K562 (cell line): ENCODE measurements around the gene CCDC85B. TPM values are rescaled to one million over a fixed set of nuclear protein-coding genes. Genes with fewer than 3 reads are reported as not detected.

Source experiments
- AFF4 ChIP-seq: sonication (generic); formaldehyde crosslinking; IDR thresholded peaks from 2 replicates; pipeline ENCODE4 v1.8.0; 2023; ENCODE audit warnings: mild to moderate bottlenecking, missing genetic modification reagents
- FOXJ3 ChIP-seq: sonication (generic); formaldehyde crosslinking; IDR thresholded peaks from 2 replicates; pipeline ENCODE4 v1.4.0; 2020; ENCODE audit warnings: mild to moderate bottlenecking, missing genetic modification reagents
- ILK ChIP-seq: fragments of 450-650 bp; IDR thresholded peaks from 2 replicates; pipeline ENCODE4 v1.6.1; 2016; ENCODE audit warnings: missing genetic modification characterization, low read depth, mild to moderate bottlenecking, missing compliant biosample characterization, moderate library complexity, borderline replicate concordance
- MLLT1 ChIP-seq, 2 experiments: fragments of 450-650 bp; IDR thresholded peaks; 2 replicates each; pipeline ENCODE4 v1.6.1; 2016
- PHF21A ChIP-seq: fragments of 450-650 bp; IDR thresholded peaks from 2 replicates; pipeline ENCODE4 v1.6.1; 2017; ENCODE audit warnings: low read depth, borderline replicate concordance
- PRDM10 ChIP-seq: fragments of 450-650 bp; IDR thresholded peaks from 2 replicates; pipeline ENCODE4 v1.6.1; 2018; ENCODE audit not compliant: partially characterized antibody
- PTTG1 ChIP-seq: fragments of 450-650 bp; IDR thresholded peaks from 2 replicates; pipeline ENCODE4 v1.6.1; 2016; ENCODE audit warnings: low read depth, mild to moderate bottlenecking, missing genetic modification characterization, missing compliant biosample characterization
- PYGO2 ChIP-seq: fragments of 450-650 bp; IDR thresholded peaks from 2 replicates; pipeline ENCODE4 v1.6.1; 2016; ENCODE audit warnings: mild to moderate bottlenecking, missing genetic modification characterization, moderate library complexity, missing compliant biosample characterization
- RBFOX2 ChIP-seq: fragments of 200-400 bp; formaldehyde crosslinking; IDR thresholded peaks from 2 replicates; pipeline ENCODE4 v1.6.1; 2017; ENCODE audit warnings: low read depth, mild to moderate bottlenecking, low read length, moderate library complexity
- RBM22 ChIP-seq: fragments of 200-400 bp; formaldehyde crosslinking; IDR thresholded peaks from 2 replicates; pipeline ENCODE4 v1.6.1; 2018; ENCODE audit warnings: low read length, low read depth; ENCODE audit not compliant: poor library complexity, severe bottlenecking
- RHOXF2B ChIP-seq: fragments of 250-450 bp; sonication (Bioruptor Pico); conservative IDR thresholded peaks from 2 replicates; pipeline ENCODE4 v1.5.1; 2021
- SMARCC2 ChIP-seq: fragments of 450-650 bp; IDR thresholded peaks from 2 replicates; pipeline ENCODE4 v1.6.1; 2017; ENCODE audit warnings: antibody characterized with exemption, moderate library complexity, mild to moderate bottlenecking, low read depth
- TBL1XR1 ChIP-seq, 2 experiments: IDR thresholded peaks; 2 replicates each; pipeline ENCODE4 v1.6.1; 2012; ENCODE audit warnings: improper control_type of control experiment in 2 of 2, low read length in 2 of 2, mild to moderate bottlenecking in 1 of 2
- ZBED1 ChIP-seq: IDR thresholded peaks from 2 replicates; pipeline ENCODE4 v1.6.1; 2014
- ZBTB34 ChIP-seq: fragments of 250-450 bp; sonication (Bioruptor Pico); IDR thresholded peaks from 2 replicates; pipeline ENCODE4 v1.8.0; 2021; ENCODE audit warnings: mild to moderate bottlenecking, moderate library complexity
- polyA plus RNA-seq, 8 experiments: library from polyadenylated mRNA; depleted of rRNA in 4 of 8; stranded (reverse) in 5 of 8; unstranded in 3 of 8; fragments of >200 nt; fragmentation: Nextera tagmentation in 2 of 8; fragmentation: Illumina TruSeq in 1 of 8; extraction: Ambion mirVana in 2 of 8; extraction: Trizol in 1 of 8; gene quantifications; 2 replicates each; pipeline versions ENCODE4 v1.2.1 to v1.2.3, GENCODE V29; 2011 to 2014; ENCODE audit warnings: inconsistent platforms in 1 of 8, missing spikeins in 1 of 8
- total RNA-seq, 7 experiments: library from RNA; depleted of rRNA in 6 of 7; stranded (reverse); fragments of >200 nt in 6 of 7; fragmentation: Illumina TruSeq in 2 of 7; extraction: Trizol in 2 of 7; gene quantifications; 2 replicates each; pipeline versions ENCODE4 v1.2.1 to v1.2.3, GENCODE V29; 2011 to 2021; ENCODE audit warnings: low replicate concordance in 1 of 7
- TF ChIP-seq, protein P1 (sequence below): fragments of 250-450 bp; sonication (Bioruptor Pico); IDR thresholded peaks from 2 replicates; pipeline ENCODE4 v1.8.0; 2021; ENCODE audit warnings: moderate library complexity, mild to moderate bottlenecking, inconsistent platforms

Gene CCDC85B
- total and polyA plus RNA-seq, 9 of the 15 experiments (the other 6 are each of a cell fraction or from before 2014, with no cell fraction given) = 0.14 to 138 (median 6.2) TPM

DNA sequence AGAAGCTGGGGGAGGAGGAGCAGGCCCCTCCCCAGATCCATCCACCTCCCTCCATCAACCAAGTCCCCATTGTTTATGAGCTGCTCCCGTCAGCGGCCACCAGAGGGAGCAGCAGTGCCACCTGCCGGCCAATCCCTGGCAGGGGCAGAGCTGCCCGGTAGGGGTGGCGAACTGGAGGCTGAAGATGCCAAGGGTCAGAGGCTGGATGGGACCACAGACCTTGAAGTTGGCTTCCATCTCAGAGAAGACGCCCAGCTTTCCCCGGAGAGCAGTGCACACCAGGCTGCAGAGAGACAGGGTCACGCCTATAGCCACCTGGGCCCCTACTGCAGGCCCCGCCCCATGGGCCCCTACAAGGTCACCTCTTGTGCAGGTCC lies 5.8 kb upstream of the CCDC85B start (continued):
- TF ChIP-seq PRDM10 (peak; percentile 46), ZBED1 (no peak), MLLT1 (IDR thresholded peaks at IDR 0.05) (peak in 1 of 2 experiments; percentile 92; a peak in 2 of 4 replicates), ZBTB34 (CRISPR knock-in tag) (no peak), RBM22 (no peak), SMARCC2 (no peak), RBFOX2 (peak; percentile 63), RHOXF2B (CRISPR knock-in tag) (no peak), AFF4 (CRISPR knock-in tag) (0 out of 2 replicates have a peak, but pooled peaks have one; percentile 46), TBL1XR1 (IDR thresholded peaks at IDR 0.05; ENCODE audit: low read length in 2 of 2) (no peak), PHF21A (no peak), PTTG1 (tag) (no peak), FOXJ3 (CRISPR knock-in tag) (no peak), ILK (no peak), PYGO2 (tag) (no peak)
- TF ChIP-seq, protein P1, sequence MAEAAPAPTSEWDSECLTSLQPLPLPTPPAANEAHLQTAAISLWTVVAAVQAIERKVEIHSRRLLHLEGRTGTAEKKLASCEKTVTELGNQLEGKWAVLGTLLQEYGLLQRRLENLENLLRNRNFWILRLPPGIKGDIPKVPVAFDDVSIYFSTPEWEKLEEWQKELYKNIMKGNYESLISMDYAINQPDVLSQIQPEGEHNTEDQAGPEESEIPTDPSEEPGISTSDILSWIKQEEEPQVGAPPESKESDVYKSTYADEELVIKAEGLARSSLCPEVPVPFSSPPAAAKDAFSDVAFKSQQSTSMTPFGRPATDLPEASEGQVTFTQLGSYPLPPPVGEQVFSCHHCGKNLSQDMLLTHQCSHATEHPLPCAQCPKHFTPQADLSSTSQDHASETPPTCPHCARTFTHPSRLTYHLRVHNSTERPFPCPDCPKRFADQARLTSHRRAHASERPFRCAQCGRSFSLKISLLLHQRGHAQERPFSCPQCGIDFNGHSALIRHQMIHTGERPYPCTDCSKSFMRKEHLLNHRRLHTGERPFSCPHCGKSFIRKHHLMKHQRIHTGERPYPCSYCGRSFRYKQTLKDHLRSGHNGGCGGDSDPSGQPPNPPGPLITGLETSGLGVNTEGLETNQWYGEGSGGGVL (CRISPR knock-in tag) = no peak
